ENCODE results near the gene CCL3. TPM values are rescaled to one million over a fixed set of nuclear protein-coding genes. Genes with fewer than 3 reads are reported as not detected.

The CCL3 gene
- total RNA-seq, 1 donor from 2014 or later, result not detected

DNA sequence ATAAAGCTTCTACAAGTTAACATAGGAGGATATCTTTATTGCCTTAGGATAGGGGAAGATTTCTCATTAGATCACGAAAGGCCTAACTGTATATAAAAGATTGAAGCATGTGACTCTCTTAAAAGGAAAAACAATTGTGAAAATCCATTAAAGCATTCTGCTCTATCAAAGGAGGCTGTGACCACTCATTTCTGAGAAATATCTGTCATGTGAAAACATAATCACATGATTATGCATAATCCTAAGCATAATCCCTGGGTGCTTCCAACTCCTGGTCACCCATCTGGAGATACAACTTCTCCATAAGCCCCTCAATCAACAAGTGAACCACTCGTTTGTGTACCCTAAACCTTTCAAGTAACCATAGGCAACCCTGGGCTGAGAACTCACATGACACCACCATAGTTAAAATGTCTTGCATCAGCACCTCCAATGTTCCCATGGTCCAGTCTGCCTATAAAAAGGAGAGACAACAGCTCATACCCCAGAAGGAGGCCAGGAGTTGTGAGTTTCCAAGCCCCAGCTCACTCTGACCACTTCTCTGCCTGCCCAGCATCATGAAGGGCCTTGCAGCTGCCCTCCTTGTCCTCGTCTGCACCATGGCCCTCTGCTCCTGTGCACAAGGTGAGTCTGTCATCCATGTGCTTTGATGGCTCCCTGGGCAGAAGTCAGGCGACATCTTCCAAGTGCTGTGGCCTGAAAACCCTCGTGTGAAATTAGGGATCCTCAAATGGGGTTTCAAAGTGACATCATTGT, 26.0 kb downstream of the CCL3 start, which contains the start of gene CCL18:
TSS of gene CCL18 (plus strand) at position 487 of the 756 bp plus-strand sequence. CDS start at position 558, 71 bp downstream.
- no peaks in the 10 kb centered on the region for H3K9me3 ChIP-seq (replicated peaks)
- DNase-seq, result no peak
- peaks cover 21% of the 10 kb centered on the region for H3K27me3 ChIP-seq (ENCODE audit: low read depth)
- H3K27ac ChIP-seq (replicated peaks), result no peak within 1 kb of the TSS
- H3K4me3 ChIP-seq, result no peak within 1 kb of the TSS
- H3K4me1 ChIP-seq, result no peaks in the 10 kb centered on the region
- intact Hi-C loops (cut with micrococcal nuclease), result no loop called here
- TF ChIP-seq, protein P1, sequence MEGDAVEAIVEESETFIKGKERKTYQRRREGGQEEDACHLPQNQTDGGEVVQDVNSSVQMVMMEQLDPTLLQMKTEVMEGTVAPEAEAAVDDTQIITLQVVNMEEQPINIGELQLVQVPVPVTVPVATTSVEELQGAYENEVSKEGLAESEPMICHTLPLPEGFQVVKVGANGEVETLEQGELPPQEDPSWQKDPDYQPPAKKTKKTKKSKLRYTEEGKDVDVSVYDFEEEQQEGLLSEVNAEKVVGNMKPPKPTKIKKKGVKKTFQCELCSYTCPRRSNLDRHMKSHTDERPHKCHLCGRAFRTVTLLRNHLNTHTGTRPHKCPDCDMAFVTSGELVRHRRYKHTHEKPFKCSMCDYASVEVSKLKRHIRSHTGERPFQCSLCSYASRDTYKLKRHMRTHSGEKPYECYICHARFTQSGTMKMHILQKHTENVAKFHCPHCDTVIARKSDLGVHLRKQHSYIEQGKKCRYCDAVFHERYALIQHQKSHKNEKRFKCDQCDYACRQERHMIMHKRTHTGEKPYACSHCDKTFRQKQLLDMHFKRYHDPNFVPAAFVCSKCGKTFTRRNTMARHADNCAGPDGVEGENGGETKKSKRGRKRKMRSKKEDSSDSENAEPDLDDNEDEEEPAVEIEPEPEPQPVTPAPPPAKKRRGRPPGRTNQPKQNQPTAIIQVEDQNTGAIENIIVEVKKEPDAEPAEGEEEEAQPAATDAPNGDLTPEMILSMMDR (IDR thresholded peaks at IDR 0.05; ENCODE audit: borderline replicate concordance), result no peak
- H3K36me3 ChIP-seq, result no peaks in the 10 kb centered on the region

DNA sequence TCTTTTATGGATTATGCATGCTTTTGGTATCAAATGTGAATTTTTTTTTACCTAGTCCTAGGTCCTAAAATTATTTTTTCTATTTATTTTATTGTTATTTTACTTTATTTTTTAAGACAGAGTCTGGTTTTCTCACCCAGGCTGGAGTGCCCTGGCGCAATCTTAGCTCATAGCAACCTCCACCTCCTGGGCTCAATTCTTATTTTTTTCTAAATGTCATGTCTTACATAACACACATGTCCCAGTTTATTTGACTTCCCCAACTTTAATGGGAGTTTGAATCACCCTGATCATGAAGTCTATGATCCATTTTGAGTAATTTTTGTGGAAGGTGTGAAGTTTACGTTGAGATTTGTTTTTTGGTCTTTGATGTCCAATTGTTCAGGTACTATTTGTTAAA, 29.1 kb downstream of the CCL3 start:
- no peaks in the 10 kb centered on the region for H3K36me3 ChIP-seq
- H3K4me3 ChIP-seq, result no peak overlapping the region
- no peaks in the 10 kb centered on the region for H3K9me3 ChIP-seq (replicated peaks)
- TF ChIP-seq, protein P1 (IDR thresholded peaks at IDR 0.05; ENCODE audit: borderline replicate concordance), result no peak
- H3K27ac ChIP-seq (replicated peaks), result no peak overlapping the region
- no peaks in the 10 kb centered on the region for H3K4me1 ChIP-seq
- H3K27me3 ChIP-seq (ENCODE audit: low read depth), result no peaks in the 10 kb centered on the region
- DNase-seq, result no peak
- intact Hi-C loops (cut with micrococcal nuclease), result no loop called here

DNA sequence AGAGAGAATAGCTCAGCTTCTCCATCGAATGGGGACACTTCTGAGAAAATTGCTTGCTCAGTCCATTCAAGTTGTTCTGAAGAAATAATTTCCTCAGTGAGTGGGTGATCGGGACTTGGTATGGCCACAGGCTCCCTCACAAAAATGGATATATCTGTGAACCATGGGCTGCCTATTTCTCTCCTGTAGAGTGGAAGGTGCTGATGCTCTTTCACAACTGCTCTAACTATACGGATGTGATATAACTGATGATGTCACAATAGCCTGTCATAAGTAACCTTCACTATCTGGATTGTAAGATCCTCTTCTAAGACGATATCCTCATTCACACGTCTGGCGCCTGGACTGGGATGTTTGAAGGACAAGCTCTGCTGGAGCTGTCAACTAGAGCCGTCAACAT, 30.5 kb downstream of the CCL3 start:
- H3K36me3 ChIP-seq, result no peaks in the 10 kb centered on the region
- no peaks in the 10 kb centered on the region for H3K9me3 ChIP-seq (replicated peaks)
- H3K4me1 ChIP-seq, result no peaks in the 10 kb centered on the region
- TF ChIP-seq, protein P1 (IDR thresholded peaks at IDR 0.05; ENCODE audit: borderline replicate concordance), result no peak
- intact Hi-C loops (cut with micrococcal nuclease), result no loop called here
- H3K27me3 ChIP-seq (ENCODE audit: low read depth), result no peaks in the 10 kb centered on the region
- DNase-seq, result no peak
- H3K4me3 ChIP-seq, result no peak overlapping the region
- H3K27ac ChIP-seq (replicated peaks), result no peak overlapping the region

DNA sequence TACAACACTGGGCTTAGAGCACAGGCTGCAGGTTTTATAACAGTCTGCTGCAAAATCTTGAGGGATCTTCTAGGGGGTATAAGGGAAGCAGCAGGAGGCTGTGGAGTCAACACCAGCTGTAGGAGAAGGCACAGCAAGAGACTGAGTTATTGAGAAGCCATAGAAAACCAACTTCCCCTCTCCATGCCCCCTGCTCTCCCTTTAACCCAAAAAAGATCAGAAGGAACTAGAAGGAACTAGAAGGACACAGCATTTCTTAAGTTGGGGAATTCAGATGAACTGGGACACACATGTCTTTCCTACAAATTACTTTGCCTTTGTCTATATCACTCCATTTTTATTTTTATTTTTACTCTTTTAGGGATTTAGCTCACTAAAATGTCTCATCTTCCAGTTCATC, 32.0 kb downstream of the CCL3 start:
- intact Hi-C loops (cut with micrococcal nuclease), result no loop called here

DNA sequence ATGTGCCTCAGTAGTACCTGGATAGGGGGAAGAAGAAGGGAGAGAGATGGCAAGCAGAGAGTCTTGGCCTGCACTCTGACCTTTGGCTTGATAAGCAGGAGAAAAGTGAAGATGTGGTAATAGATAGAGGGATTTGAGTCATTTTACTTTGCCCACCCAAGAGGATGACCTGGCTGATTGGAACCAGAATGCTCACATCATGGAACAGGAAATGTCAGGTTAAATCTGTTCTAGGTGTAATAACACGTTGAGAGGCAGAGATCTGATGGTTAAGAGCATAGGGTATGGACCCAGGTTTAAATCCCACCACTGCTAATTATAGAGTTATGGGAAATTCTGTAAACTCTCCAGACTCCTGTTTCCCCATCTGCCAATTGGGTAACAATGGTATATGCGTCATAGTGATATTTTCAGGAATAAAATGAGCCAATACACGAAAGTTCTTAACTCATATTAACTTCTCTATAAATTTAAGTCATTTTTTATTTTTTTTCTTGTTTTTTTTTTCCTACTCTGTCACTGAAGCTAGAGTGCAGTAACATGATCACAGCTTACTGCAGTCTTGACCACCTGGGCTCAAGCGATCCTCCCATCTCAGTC, 33.9 kb downstream of the CCL3 start:
- H3K27ac ChIP-seq (replicated peaks), result no peak overlapping the region
- H3K9me3 ChIP-seq (replicated peaks), result peaks cover 21% of the 10 kb centered on the region
- H3K4me1 ChIP-seq, result no peaks in the 10 kb centered on the region
- H3K4me3 ChIP-seq, result no peak overlapping the region
- intact Hi-C loops (cut with micrococcal nuclease), result no loop called here
- no peaks in the 10 kb centered on the region for H3K36me3 ChIP-seq
- no peak for DNase-seq
- no peaks in the 10 kb centered on the region for H3K27me3 ChIP-seq (ENCODE audit: low read depth)
- TF ChIP-seq, protein P1 (IDR thresholded peaks at IDR 0.05; ENCODE audit: borderline replicate concordance), result no peak

More for the DNA sequence above, 32.0 kb downstream of the CCL3 start:
- H3K4me3 ChIP-seq, result no peak overlapping the region
- TF ChIP-seq, protein P1 (IDR thresholded peaks at IDR 0.05; ENCODE audit: borderline replicate concordance), result no peak
- H3K27me3 ChIP-seq (ENCODE audit: low read depth), result no peaks in the 10 kb centered on the region
- H3K9me3 ChIP-seq (replicated peaks), result peaks cover 3% of the 10 kb centered on the region
- H3K36me3 ChIP-seq, result no peaks in the 10 kb centered on the region
- no peak overlapping the region for H3K27ac ChIP-seq (replicated peaks)
- DNase-seq, result no peak
- no peaks in the 10 kb centered on the region for H3K4me1 ChIP-seq

Data from left ventricle myocardium inferior (tissue), 1 donor.